ENCODE results near the gene KLHL11. TPM values are rescaled to one million over a fixed set of nuclear protein-coding genes. Genes with fewer than 3 reads are reported as not detected.

KLHL11 gene

Small RNA genes within 50 kb of the gene (small RNA-seq; reads per million reads assigned to genes)
- not detected for gene AC125257.2 (ENCODE audit: insufficient read depth)

Data from neuronal stem cell (in vitro differentiated cells).